Vagina (tissue), 2 donors: ENCODE measurements around the gene GLYATL1. TPM values are rescaled to one million over a fixed set of nuclear protein-coding genes. Genes with fewer than 3 reads are reported as not detected.

Experiments
- DNase-seq, 2 donors: peaks; one replicate each; pipeline ENCODE4 v3.0.0-alpha.2; 2017; ENCODE audit errors: extremely low spot score in 2 of 2
- H3K27ac ChIP-seq: fragments of 200-600 bp; sonication (generic); one replicate; pipeline ENCODE4 v1.5.1; 2019
- H3K27me3 ChIP-seq: fragments of 200-600 bp; sonication (generic); one replicate; pipeline ENCODE4 v1.5.1; 2019
- H3K36me3 ChIP-seq, 2 donors: fragments of 200-600 bp; sonication (generic); one replicate each; pipeline ENCODE4 v1.5.1; 2017 to 2019
- H3K4me1 ChIP-seq: fragments of 200-600 bp; sonication (generic); one replicate; pipeline ENCODE4 v1.5.1; 2019
- H3K4me3 ChIP-seq, 2 donors: fragments of 200-600 bp; sonication (generic); 1 replicate in 1 of 2; 2 replicates in 1 of 2; pipeline ENCODE4 v1.5.1; 2016 to 2019
- H3K9me3 ChIP-seq: fragments of 200-600 bp; sonication (generic); one replicate; pipeline ENCODE4 v1.5.1; 2019
- POLR2A ChIP-seq, 2 donors: fragments of 450-650 bp; IDR thresholded peaks; one replicate each; pipeline ENCODE4 v1.6.1; 2017; ENCODE audit warnings: antibody characterized with exemption in 2 of 2, mild to moderate bottlenecking in 2 of 2, moderate library complexity in 2 of 2
- POLR2AphosphoS5 ChIP-seq, 2 donors: sonication (generic); formaldehyde crosslinking; IDR thresholded peaks; one replicate each; pipeline ENCODE4 v1.9.0; 2017; ENCODE audit warnings: antibody characterized with exemption in 2 of 2, mild to moderate bottlenecking in 2 of 2, low read depth in 1 of 2; ENCODE audit not compliant: insufficient read depth in 1 of 2
- intact Hi-C: fragments of 100-400 bp; cut with DNase I; formaldehyde crosslinking; loops from one replicate; pipeline ENCODE4 v1.15.1; 2023
- total RNA-seq: library from RNA; depleted of rRNA; stranded (reverse); fragments of >200 nt; gene quantifications from one replicate; pipeline ENCODE4 v1.2.3, GENCODE V29; 2016
- TF ChIP-seq, protein P1 (sequence below), 3 experiments: fragments of 450-650 bp in 2 of 3; fragments of 200-600 bp in 1 of 3; sonication (generic) in 1 of 3; IDR thresholded peaks; one replicate each; pipeline ENCODE4 v1.5.1; 2017 to 2019; ENCODE audit warnings: antibody characterized with exemption in 3 of 3, mild to moderate bottlenecking in 2 of 3, moderate library complexity in 2 of 3

The GLYATL1 gene
- total RNA-seq, 1 donor from 2014 or later = not detected

DNA sequence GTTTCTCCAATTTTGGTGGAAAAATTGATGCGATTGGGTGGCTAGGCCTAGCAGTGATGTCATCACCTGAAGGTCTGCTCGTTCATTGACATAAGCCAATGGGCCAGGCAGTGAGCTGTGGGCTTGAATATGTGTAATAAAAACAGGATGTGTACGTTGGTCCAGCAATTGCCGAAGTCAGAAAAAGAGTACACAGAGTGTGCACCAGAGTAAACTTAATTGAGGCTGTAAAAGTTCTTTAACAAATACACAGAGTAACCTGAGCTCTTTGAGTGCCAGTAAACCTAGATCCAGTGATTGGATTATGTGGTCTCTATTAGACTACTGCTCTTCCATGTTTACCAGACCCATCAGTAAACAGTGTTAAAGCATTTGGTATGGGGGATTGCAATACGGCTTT is 13.0 kb upstream of the GLYATL1 start:
- intact Hi-C loops = no loop called here
- no peak for DNase-seq
- no peaks in the 10 kb centered on the region for H3K9me3 ChIP-seq
- TF ChIP-seq, protein P1, sequence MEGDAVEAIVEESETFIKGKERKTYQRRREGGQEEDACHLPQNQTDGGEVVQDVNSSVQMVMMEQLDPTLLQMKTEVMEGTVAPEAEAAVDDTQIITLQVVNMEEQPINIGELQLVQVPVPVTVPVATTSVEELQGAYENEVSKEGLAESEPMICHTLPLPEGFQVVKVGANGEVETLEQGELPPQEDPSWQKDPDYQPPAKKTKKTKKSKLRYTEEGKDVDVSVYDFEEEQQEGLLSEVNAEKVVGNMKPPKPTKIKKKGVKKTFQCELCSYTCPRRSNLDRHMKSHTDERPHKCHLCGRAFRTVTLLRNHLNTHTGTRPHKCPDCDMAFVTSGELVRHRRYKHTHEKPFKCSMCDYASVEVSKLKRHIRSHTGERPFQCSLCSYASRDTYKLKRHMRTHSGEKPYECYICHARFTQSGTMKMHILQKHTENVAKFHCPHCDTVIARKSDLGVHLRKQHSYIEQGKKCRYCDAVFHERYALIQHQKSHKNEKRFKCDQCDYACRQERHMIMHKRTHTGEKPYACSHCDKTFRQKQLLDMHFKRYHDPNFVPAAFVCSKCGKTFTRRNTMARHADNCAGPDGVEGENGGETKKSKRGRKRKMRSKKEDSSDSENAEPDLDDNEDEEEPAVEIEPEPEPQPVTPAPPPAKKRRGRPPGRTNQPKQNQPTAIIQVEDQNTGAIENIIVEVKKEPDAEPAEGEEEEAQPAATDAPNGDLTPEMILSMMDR (IDR thresholded peaks at IDR 0.05) = no peak
- TF ChIP-seq POLR2A (IDR thresholded peaks at IDR 0.05) (no peak), POLR2AphosphoS5 (IDR thresholded peaks at IDR 0.05; ENCODE audit: insufficient read depth in 1 of 2, low read depth in 1 of 2) (no peak)
- no peak overlapping the region for H3K27ac ChIP-seq
- no peak overlapping the region for H3K4me3 ChIP-seq
- H3K36me3 ChIP-seq = no peaks in the 10 kb centered on the region
- no peaks in the 10 kb centered on the region for H3K27me3 ChIP-seq
- no peaks in the 10 kb centered on the region for H3K4me1 ChIP-seq

DNA sequence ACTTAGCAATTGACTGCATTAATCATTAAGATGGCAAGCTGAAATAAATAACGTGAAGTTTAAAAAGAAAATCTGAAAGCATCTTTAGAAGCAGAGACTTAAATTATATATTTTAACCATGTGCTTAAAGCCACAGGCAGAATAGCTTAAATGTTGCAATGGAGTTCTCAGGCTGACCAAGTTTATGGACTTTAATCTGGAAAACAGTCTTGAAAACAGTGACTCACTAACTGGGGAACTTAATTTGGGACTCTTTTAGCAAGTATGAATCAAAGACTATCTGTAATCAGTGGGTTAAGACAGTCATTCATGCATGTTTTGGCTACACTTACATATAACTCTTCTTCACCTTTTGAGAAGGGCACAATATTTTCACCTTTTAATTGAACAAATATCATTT is 12.6 kb upstream of the GLYATL1 start:
- TF ChIP-seq POLR2A (IDR thresholded peaks at IDR 0.05) (no peak), POLR2AphosphoS5 (IDR thresholded peaks at IDR 0.05; ENCODE audit: insufficient read depth in 1 of 2, low read depth in 1 of 2) (no peak)
- TF ChIP-seq, protein P1 (IDR thresholded peaks at IDR 0.05) = no peak
- no peak for DNase-seq
- Histone ChIP-seq H3K9me3 (no peaks in the 10 kb centered on the region), H3K27me3 (no peaks in the 10 kb centered on the region), H3K27ac (no peak overlapping the region), H3K4me1 (no peaks in the 10 kb centered on the region), H3K36me3 (no peaks in the 10 kb centered on the region), H3K4me3 (no peak overlapping the region)
- intact Hi-C loops = no loop called here

DNA sequence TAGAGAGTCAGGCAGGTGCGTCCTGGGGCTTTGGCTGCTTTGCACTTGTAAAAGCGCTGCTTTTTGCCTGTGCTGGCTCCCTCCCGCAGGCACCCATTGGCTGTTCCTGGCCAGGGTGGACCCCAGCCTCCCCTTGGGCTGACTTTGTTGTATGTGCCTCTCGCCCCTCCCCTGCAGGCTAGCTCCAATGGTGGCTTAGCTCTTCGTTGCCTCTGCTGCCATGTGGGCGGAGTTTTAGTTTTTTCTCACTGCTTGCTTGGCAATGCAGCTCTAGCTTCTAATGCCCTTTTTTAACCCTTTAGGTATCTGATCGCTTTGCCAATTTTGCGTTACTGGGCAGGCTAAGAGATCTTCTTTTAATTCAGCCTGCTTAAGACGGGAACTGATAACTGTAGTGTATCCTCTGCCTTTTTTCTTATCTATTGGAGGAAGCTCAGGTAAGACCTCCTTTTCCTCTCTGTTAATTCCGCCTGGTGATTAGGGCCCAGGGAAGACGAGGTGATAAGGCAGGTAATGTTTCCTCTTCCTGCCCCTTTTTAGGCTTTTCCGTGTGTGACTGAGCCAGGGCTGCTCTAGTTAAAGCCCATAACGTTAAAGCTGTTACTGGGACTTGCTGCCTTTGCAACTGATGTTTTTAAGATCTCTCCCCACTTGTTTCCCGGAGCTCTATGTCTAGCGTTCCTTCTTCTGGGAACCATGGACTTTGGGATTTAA is 11.7 kb upstream of the GLYATL1 start:
- TF ChIP-seq, protein P1 (IDR thresholded peaks at IDR 0.05) = no peak
- no peak for TF ChIP-seq POLR2AphosphoS5 (IDR thresholded peaks at IDR 0.05; ENCODE audit: insufficient read depth in 1 of 2, low read depth in 1 of 2)
- TF ChIP-seq POLR2A (IDR thresholded peaks at IDR 0.05) = no peak
- Histone ChIP-seq H3K27ac (no peak overlapping the region), H3K27me3 (no peaks in the 10 kb centered on the region), H3K36me3 (no peaks in the 10 kb centered on the region), H3K4me3 (no peak overlapping the region), H3K4me1 (no peaks in the 10 kb centered on the region), H3K9me3 (no peaks in the 10 kb centered on the region)
- no peak for DNase-seq
- intact Hi-C loops = no loop called here

DNA sequence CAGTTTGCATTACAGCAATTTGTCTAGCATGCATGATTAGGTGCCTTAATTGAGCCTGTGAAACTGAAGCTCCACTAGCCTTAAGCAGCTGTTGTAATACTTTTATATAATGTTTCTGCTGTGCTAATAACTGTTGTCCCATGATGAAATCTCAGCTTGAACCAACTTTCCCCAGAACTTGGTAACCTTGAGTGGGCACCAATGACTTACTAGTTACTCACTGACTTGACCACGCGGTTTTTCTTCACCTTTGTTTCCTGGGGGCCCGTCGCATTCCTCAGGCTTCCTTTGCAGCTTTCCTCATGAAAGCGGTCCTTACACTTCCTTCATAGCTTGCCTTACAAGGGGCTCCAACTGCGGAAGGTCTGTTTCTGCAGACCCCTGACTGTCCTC is 11.2 kb upstream of the GLYATL1 start:
- no peak for DNase-seq
- no peak overlapping the region for H3K27ac ChIP-seq
- no peaks in the 10 kb centered on the region for H3K9me3 ChIP-seq
- H3K27me3 ChIP-seq = no peaks in the 10 kb centered on the region
- TF ChIP-seq POLR2A (IDR thresholded peaks at IDR 0.05) (no peak), POLR2AphosphoS5 (IDR thresholded peaks at IDR 0.05; ENCODE audit: insufficient read depth in 1 of 2, low read depth in 1 of 2) (no peak)
- TF ChIP-seq, protein P1 (IDR thresholded peaks at IDR 0.05) = no peak
- H3K36me3 ChIP-seq = no peaks in the 10 kb centered on the region
- no peaks in the 10 kb centered on the region for H3K4me1 ChIP-seq
- intact Hi-C loops = no loop called here
- no peak overlapping the region for H3K4me3 ChIP-seq

DNA sequence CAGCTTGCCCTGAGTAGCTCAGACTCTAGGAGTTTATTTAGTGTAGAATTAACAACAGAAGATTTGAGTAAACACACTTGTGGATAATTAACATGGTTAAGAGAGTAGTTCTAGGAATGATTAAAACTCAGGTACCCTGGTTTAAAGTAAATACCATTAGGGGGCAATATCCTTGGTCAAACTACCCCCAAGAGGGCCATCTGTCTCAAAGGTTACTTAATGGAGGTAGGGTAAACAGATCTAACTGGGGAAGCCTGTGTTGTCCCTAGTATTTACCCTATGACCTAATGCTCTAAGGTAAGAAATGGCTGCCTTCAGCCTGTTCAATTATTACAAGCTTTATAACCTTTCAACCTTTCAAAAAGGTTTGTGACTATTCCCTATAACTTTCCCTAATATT is 10.6 kb upstream of the GLYATL1 start:
- H3K4me3 ChIP-seq = no peak overlapping the region
- intact Hi-C loops = no loop called here
- H3K27me3 ChIP-seq = no peaks in the 10 kb centered on the region
- H3K27ac ChIP-seq = no peak overlapping the region
- H3K36me3 ChIP-seq = no peaks in the 10 kb centered on the region
- H3K4me1 ChIP-seq = no peaks in the 10 kb centered on the region
- TF ChIP-seq POLR2A (IDR thresholded peaks at IDR 0.05) (no peak), POLR2AphosphoS5 (IDR thresholded peaks at IDR 0.05; ENCODE audit: insufficient read depth in 1 of 2, low read depth in 1 of 2) (no peak)
- TF ChIP-seq, protein P1 (IDR thresholded peaks at IDR 0.05) = no peak
- no peaks in the 10 kb centered on the region for H3K9me3 ChIP-seq
- DNase-seq = no peak
